Esophagus squamous epithelium (tissue), 5 donors: Measurements from ENCODE around the gene TMEM140. TPM values are rescaled to one million over a fixed set of nuclear protein-coding genes. Genes with fewer than 3 reads are reported as not detected.

ENCODE experiments used
- DNase-seq: peaks from one replicate; lab custom pipeline; 2025; lab: John Stamatoyannopoulos, UW
- H3K27ac ChIP-seq, 4 donors: fragments of 200-600 bp; sonication (generic); one replicate each; pipeline ENCODE4 v1.5.1; 2016 to 2019; ENCODE audit warnings: mild to moderate bottlenecking in 1 of 4
- H3K27me3 ChIP-seq, 4 donors: fragments of 200-600 bp; sonication (generic); 1 replicate in 3 of 4; 2 replicates in 1 of 4; pipeline versions ENCODE4 v1.5.1 to v1.6.0; 2017 to 2021; ENCODE audit warnings: antibody characterized with exemption in 1 of 4
- H3K36me3 ChIP-seq, 3 donors: fragments of 200-600 bp; sonication (generic); one replicate each; pipeline ENCODE4 v1.5.1; 2016 to 2019
- H3K4me1 ChIP-seq, 3 donors: fragments of 200-600 bp; sonication (generic); one replicate each; pipeline ENCODE4 v1.5.1; 2017 to 2019
- H3K4me3 ChIP-seq, 4 donors: fragments of 200-600 bp; sonication (generic); 1 replicate in 3 of 4; 2 replicates in 1 of 4; pipeline ENCODE4 v1.5.1; 2016 to 2019; ENCODE audit warnings: mild to moderate bottlenecking in 2 of 4, moderate library complexity in 1 of 4
- H3K9me3 ChIP-seq, 3 donors: fragments of 200-600 bp; sonication (generic); one replicate each; pipeline ENCODE4 v1.5.1; 2016 to 2019
- CTCF ChIP-seq, 6 experiments: fragments of 450-650 bp in 4 of 6; fragments of 200-600 bp in 2 of 6; sonication (generic) in 2 of 6; IDR thresholded peaks; one replicate each; pipeline ENCODE4 v1.5.1; 2016 to 2019; ENCODE audit warnings: antibody characterized with exemption in 6 of 6, mild to moderate bottlenecking in 4 of 6, moderate library complexity in 4 of 6
- POLR2A ChIP-seq, 4 donors: fragments of 450-650 bp; IDR thresholded peaks; one replicate each; pipeline ENCODE4 v1.6.1; 2017; ENCODE audit warnings: antibody characterized with exemption in 4 of 4, mild to moderate bottlenecking in 4 of 4, moderate library complexity in 3 of 4
- WGBS, 2 donors: methylation state at CpG; one replicate each; pipeline ENCODE4 v1.1.5; 2018; 5-methylcytosine and 5-hydroxymethylcytosine counted together
- intact Hi-C: fragments of 100-400 bp; cut with DNase I; formaldehyde crosslinking; loops from one replicate; pipeline ENCODE4 v1.15.0; 2022
- total RNA-seq, 4 donors: library from RNA; depleted of rRNA; stranded (reverse); fragments of >200 nt; gene quantifications; one replicate each; pipeline ENCODE4 v1.1.0, GENCODE V29; 2016
- donor health status: DM: yes; HTN: yes; CAD: no.

The TMEM140 gene
- total RNA-seq, 4 donors from 2014 or later = 0.57 to 9.5 (median 5.2) TPM

DNA sequence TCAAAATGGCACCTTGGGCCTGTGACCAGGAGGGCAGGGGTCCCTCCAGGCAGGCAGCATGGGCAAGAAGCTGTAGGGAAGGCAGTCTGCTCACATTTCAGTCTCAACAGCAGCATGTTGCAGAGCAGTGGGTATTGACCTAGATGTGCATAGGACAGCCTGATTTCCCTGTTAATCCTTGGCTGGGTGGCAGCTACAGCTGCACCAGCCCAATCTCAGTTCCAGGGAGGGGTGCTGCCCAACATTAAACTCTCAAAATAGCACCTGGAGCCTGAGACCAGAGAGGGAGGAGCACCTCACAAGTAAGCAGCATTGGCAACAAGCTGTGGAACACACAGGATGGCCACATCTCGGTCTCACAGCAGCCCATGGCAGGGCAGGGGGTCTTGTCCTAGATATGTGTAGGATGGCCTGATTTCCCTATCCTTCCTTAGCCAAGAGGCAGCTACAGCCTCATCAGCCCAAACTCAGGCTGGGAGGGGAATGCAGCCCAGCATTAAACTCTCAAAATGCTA lies 10.3 kb downstream of the TMEM140 start:
- Histone ChIP-seq H3K27ac (peak overlapping the region in 2 of 4 donors; percentile 54 to 60), H3K9me3 (peaks cover 0 to 22% (median 6%) of the 10 kb centered on the region in 3 donors), H3K27me3 (no peaks in the 10 kb centered on the region), H3K36me3 (peaks cover 0 to 18% (median 0%) of the 10 kb centered on the region in 3 donors), H3K4me3 (no peak overlapping the region), H3K4me1 (peaks cover 0 to 44% (median 28%) of the 10 kb centered on the region in 3 donors)
- intact Hi-C loops = no loop called here
- TF ChIP-seq POLR2A (IDR thresholded peaks at IDR 0.05) (no peak), CTCF (IDR thresholded peaks at IDR 0.05) (no peak)
- DNase-seq = no peak
- WGBS, 2 donors = 92 to 100% methylated on average over 1 of the region's 1 CpG

DNA sequence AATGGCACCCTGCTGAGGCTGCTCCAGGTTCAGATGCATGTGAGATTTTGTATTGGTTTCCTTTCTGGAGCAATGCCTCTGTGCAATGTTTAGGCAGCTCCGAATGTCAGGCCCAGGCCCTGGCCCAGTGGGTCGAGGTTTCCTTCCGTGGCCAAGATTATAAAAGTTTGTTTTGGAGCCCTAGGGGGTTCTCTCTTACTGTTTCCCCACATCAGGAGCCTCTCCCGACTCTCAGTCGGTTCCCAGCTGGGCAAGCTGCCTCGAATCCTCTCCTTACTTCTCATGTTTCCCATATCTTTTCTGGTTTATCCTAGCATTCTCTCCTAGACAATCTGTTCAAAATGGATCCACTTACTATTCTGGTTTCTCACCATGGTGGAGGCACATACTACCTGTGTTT lies 11.0 kb downstream of the TMEM140 start:
- peak overlapping the region in 3 of 4 donors; percentile 16 to 60 (median 54) for H3K27ac ChIP-seq
- peaks cover 0 to 25% (median 0%) of the 10 kb centered on the region in 3 donors for H3K36me3 ChIP-seq
- TF ChIP-seq CTCF (IDR thresholded peaks at IDR 0.05) (no peak), POLR2A (IDR thresholded peaks at IDR 0.05) (no peak)
- peaks cover 0 to 44% (median 28%) of the 10 kb centered on the region in 3 donors for H3K4me1 ChIP-seq
- intact Hi-C loops = no loop called here
- H3K4me3 ChIP-seq = no peak overlapping the region
- H3K27me3 ChIP-seq = no peaks in the 10 kb centered on the region
- 77 to 87% methylated on average over 6 of the region's 6 CpGs for WGBS, 2 donors
- DNase-seq = no peak
- H3K9me3 ChIP-seq = peaks cover 0 to 22% (median 6%) of the 10 kb centered on the region in 3 donors

DNA sequence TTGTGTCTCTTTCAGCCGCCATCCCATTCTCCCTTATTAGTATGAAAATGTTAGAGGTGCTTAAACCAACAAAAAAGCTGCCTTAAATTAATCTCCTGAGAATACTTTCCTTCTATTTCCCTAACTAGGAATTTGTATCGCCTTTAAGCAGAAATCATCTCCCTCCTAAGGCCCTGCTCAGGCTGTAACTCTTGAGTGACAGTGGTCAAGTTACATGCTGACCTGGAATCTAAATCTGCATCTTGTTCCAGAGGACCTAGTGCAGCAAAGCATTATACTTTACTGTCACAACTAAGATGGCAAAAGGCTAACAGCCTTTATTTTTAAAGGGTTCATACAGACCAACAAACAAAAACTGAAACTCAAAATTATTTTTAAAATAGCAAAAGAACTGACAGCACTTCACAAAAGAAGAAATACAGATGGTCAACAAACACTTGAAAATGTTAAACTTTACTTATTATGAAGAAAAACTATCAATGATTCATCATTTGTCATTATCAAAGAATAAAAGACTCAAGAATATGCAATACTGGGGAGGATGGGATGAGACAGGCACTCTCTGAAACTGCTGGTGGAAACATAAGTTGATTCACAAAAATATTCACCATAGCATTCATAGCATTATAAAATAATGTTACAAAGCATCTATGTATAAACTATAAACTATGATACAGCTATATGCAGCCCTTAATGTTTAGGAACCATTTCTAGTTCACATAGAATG lies 11.7 kb downstream of the TMEM140 start:
- peaks cover 0 to 31% (median under 1%) of the 10 kb centered on the region in 3 donors for H3K36me3 ChIP-seq
- H3K4me3 ChIP-seq = no peak overlapping the region
- H3K4me1 ChIP-seq = peaks cover 0 to 46% (median 28%) of the 10 kb centered on the region in 3 donors
- no peak for DNase-seq
- peaks cover 0 to 22% (median 6%) of the 10 kb centered on the region in 3 donors for H3K9me3 ChIP-seq
- intact Hi-C loops = loop anchor here (10.0 kb wide), 2 partner anchors 175 to 475 kb away; partner anchors contain the start of gene AGBL3
- peak overlapping the region in 3 of 4 donors; percentile 49 to 69 (median 60) for H3K27ac ChIP-seq
- TF ChIP-seq CTCF (IDR thresholded peaks at IDR 0.05) = no peak
- TF ChIP-seq POLR2A (IDR thresholded peaks at IDR 0.05) = no peak
- WGBS, 2 donors = 90 to 92% methylated on average over 2 of the region's 2 CpGs
- H3K27me3 ChIP-seq = no peaks in the 10 kb centered on the region

DNA sequence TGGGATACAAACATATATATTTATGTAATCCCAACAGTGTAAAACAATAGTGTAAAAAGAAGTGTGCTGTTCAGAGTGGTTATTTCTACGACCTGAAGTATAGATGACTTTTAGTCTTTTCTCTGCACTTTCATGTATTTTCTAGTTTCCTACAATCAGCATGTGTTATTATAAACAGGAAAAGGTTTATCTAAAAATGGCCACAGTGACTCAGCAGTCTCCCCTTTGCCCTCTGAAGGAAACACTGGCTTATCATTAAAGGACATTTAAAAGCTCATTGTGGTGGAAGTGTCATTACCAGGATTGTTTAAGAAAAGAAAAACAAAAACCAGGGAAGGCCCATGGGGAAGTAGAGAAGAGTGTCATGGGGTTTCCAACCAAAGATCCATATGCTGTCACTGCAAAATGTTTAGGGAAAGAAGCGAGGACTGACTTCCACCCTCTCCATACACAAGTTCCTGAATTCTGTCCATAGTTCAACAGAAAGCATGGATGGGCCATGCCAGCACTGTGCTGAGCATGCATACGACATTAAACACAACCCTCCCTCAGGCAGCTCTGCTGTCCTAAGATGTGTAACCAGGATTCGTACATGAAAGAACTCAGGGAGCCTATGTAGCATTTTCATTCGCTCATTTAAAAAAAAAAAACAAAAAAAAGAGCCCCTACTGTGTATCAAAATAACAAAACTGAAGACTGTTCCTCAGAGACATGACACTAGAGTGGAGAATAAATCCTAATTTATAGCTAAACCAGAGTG lies 12.4 kb downstream of the TMEM140 start:
- DNase-seq = no peak
- WGBS, 2 donors = 55 to 67% methylated on average over 5 of the region's 5 CpGs
- H3K27me3 ChIP-seq = no peaks in the 10 kb centered on the region
- TF ChIP-seq POLR2A (IDR thresholded peaks at IDR 0.05) (no peak), CTCF (IDR thresholded peaks at IDR 0.05) (no peak)
- H3K36me3 ChIP-seq = peaks cover 7 to 39% (median 8%) of the 10 kb centered on the region in 3 donors
- peaks cover 0 to 21% (median 6%) of the 10 kb centered on the region in 3 donors for H3K9me3 ChIP-seq
- peak overlapping the region in 3 of 4 donors; percentile 60 to 69 (median 62) for H3K27ac ChIP-seq
- H3K4me1 ChIP-seq = peaks cover 0 to 54% (median 28%) of the 10 kb centered on the region in 3 donors
- intact Hi-C loops = loop anchor here (10.0 kb wide), 2 partner anchors 175 to 475 kb away; partner anchors contain the start of gene AGBL3
- no peak overlapping the region for H3K4me3 ChIP-seq
